ENCODE measurements around the gene ZNF408. TPM values are rescaled to one million over a fixed set of nuclear protein-coding genes. Genes with fewer than 3 reads are reported as not detected.
A peak's percentile ranks its signal among the peaks of the same experiment; 100 is the strongest.
"Not testable (repeated sequence)": the region's sequence is repeated elsewhere in the genome, so short reads cannot be mapped to it uniquely, and the experiment has no call there.

The ZNF408 gene
- polyA plus RNA-seq: 12.4 TPM

DNA sequence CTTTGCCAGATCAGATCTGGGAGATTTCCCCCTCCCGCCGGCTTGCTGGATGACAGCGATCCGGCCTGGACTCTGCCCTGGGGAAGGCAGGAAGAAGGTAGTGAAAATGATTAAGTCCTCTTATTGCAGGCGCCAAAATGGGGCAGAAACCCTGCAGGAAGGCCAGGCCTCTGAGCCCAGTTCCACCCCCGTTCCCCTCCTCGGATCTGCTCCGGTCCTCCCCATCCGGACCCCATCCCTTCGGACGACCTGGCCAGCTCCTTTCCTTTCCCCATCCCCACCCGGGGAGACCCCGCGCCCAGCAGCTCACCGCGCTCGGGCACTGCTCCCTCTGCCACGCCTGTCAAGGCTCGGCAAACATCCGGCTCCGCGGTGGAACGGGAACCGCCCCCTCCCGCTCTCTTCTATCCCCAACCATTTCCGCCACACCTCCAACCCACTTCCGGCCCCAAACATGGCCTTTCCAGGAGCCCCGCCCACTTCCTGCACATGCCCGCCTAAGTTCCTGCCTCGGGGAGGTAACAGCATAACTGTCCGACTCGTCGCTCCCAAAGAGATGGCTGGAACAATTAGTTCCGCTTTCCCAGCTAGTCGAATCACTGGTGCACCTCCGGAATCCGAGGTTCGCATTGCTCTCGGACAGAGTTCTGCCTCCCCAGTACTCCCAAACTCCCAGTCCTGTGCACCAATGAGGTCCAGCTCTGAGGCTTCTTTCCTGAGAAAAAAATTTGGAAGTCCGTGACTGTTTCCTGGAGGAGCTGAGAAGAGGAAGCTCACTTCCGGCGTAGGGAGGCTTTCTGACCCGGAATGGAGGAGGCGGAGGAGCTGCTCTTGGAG, at the start of gene ZNF408, which contains the start of gene ARHGAP1:
TSS of gene ZNF408 (plus strand) at position 791 of the 837 bp plus-strand sequence. CDS start at position 808, 17 bp downstream.
TSS of gene ARHGAP1 (minus strand) at position 379 of the 837 bp plus-strand sequence. CDS start 4,512 bp downstream, outside the sequence.
- Mint-ChIP-seq H3K4me3 (peak within 1 kb of the TSS; percentile 94 to 100 (median 98)), H3K27me3 (no peaks in the 10 kb centered on the region), H3K36me3 (peaks cover 3% of the 10 kb centered on the region), H3K4me1 (peaks cover 29 to 33% (median 29%) of the 10 kb centered on the region in 3 donors), H3K9me3 (no peaks in the 10 kb centered on the region), H3K27ac (peak within 1 kb of the TSS; percentile 72 to 99 (median 95))

DNA sequence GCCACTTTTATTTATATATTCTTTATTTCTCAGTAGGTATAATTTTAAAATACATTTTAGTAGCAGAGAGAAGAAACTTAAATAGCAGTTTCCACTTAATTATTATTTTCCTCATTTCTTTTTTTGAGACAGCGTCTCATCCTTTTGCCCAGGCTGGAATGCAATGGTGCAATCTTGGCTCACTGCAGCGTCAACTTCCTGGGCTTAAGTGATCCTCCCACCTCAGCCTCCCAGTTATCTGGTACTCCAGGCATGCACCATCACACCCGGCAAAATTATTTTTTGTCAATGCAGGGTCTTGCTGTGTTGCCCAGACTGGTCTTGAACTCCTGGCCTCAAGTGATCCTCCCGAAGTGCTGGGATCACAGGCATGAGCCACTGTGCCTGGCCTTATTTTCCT, 45.2 kb upstream of the ZNF408 start:
- Mint-ChIP-seq H3K4me3 (no peak overlapping the region), H3K27ac (no peak overlapping the region), H3K4me1 (no peaks in the 10 kb centered on the region), H3K27me3 (no peaks in the 10 kb centered on the region), H3K9me3 (no peaks in the 10 kb centered on the region), H3K36me3 (peaks cover 2% of the 10 kb centered on the region)

- Mint-ChIP-seq H3K36me3 (peaks cover 2% of the 10 kb centered on the region), H3K9me3 (no peaks in the 10 kb centered on the region), H3K27ac (peak overlapping the region in 1 of 3 donors; percentile 31), H3K27me3 (no peaks in the 10 kb centered on the region), H3K4me3 (no peak overlapping the region), H3K4me1 (no peaks in the 10 kb centered on the region)
These were observed 43.6 kb upstream of the ZNF408 start for GRCh38 chr11:46657186-46657585.

DNA sequence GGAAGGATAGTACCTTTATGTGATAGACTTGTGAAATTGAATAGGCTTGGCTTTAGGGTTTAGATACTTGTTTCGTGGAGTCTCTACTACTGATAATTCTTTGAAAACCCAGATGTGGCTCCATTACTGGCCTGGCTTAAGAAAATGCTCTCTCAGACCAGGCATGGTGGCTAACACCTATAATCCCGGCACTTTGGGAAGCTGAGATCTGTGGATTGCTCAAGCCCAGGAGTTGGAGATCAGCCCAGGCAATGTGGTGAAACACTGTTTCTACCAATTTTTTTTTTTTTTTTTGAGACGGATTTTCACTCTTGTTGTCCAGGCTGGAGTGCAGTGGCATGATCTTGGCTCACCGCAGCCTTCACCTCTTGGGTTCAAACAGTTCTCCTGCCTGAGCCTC, 42.6 kb upstream of the ZNF408 start:
- Mint-ChIP-seq H3K4me1 (no peaks in the 10 kb centered on the region), H3K36me3 (peaks cover 2% of the 10 kb centered on the region), H3K4me3 (no peak overlapping the region), H3K27me3 (no peaks in the 10 kb centered on the region), H3K9me3 (no peaks in the 10 kb centered on the region), H3K27ac (no peak overlapping the region)

GRCh38 chr11:46659908-46660307, 40.9 kb upstream of the ZNF408 start:
- no peak overlapping the region for H3K4me3 Mint-ChIP-seq
- no peaks in the 10 kb centered on the region for H3K4me1 Mint-ChIP-seq
- no peak overlapping the region for H3K27ac Mint-ChIP-seq
- no peaks in the 10 kb centered on the region for H3K27me3 Mint-ChIP-seq
- peaks cover 2% of the 10 kb centered on the region for H3K36me3 Mint-ChIP-seq
- H3K9me3 Mint-ChIP-seq: no peaks in the 10 kb centered on the region

- Mint-ChIP-seq H3K4me3 (no peak overlapping the region), H3K4me1 (peaks cover 0 to 2% (median 0%) of the 10 kb centered on the region in 3 donors), H3K36me3 (no peaks in the 10 kb centered on the region), H3K27me3 (no peaks in the 10 kb centered on the region), H3K9me3 (no peaks in the 10 kb centered on the region), H3K27ac (no peak overlapping the region)
These were observed 39.0 kb upstream of the ZNF408 start for GRCh38 chr11:46661836-46662235.

DNA sequence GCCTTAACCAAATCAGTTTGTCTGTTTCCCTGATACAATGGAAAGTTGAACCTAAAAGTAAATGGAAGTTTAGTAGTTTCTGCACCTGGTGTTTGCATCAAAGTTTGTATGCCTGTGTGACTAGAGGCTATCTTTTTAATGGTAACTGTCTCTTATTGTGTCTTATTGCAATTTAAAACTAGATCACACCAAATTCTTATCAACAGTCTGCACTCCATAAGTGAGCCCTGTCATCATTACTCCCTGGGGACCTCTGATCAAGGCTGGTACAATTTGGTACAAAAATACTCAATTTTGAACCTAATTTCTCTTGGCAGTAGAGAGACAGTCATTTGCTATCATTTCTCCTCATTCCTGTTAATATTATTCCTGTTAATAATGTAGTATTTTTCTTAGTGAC, 38.5 kb upstream of the ZNF408 start:
- Mint-ChIP-seq H3K4me1 (peaks cover 0 to 2% (median 0%) of the 10 kb centered on the region in 3 donors), H3K4me3 (no peak overlapping the region), H3K27ac (no peak overlapping the region), H3K9me3 (no peaks in the 10 kb centered on the region), H3K36me3 (no peaks in the 10 kb centered on the region), H3K27me3 (no peaks in the 10 kb centered on the region)

GRCh38 chr11:46663277-46663940, 37.4 kb upstream of the ZNF408 start:
- Mint-ChIP-seq H3K36me3 (no peaks in the 10 kb centered on the region), H3K27me3 (no peaks in the 10 kb centered on the region), H3K27ac (no peak overlapping the region), H3K9me3 (no peaks in the 10 kb centered on the region), H3K4me1 (peaks cover 0 to 2% (median 0%) of the 10 kb centered on the region in 3 donors), H3K4me3 (no peak overlapping the region)

GRCh38 chr11:46664612-46665011, 36.2 kb upstream of the ZNF408 start:
- Mint-ChIP-seq H3K4me1 (peaks cover 0 to 2% (median 0%) of the 10 kb centered on the region in 3 donors), H3K27ac (no peak overlapping the region), H3K4me3 (no peak overlapping the region), H3K9me3 (no peaks in the 10 kb centered on the region), H3K36me3 (peaks cover 2% of the 10 kb centered on the region), H3K27me3 (no peaks in the 10 kb centered on the region)

- Mint-ChIP-seq H3K4me1 (peaks cover 0 to 2% (median 0%) of the 10 kb centered on the region in 3 donors), H3K36me3 (peaks cover 2% of the 10 kb centered on the region)
These were observed 35.5 kb upstream of the ZNF408 start for GRCh38 chr11:46665356-46665755.

DNA sequence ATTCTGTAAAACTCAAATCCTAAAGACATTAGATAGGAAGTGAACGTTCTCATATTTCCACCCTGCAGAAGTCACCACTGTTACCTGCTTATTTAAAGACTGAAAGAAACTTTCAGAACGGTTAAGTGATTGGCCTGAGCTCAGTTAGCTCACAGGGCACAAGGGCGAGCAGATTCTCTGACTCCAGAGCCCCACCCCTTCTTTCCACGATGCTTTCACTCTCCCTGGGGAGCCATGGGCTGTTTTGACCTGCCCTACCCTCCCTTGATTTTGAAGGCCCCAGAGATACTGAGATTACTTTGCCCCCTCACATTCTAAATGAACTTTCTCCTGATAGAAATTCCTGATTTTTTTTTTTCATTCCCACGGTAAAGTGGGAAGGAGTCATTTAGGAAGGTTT, 34.3 kb upstream of the ZNF408 start:
- H3K27ac Mint-ChIP-seq: peak overlapping the region in 1 of 3 donors; percentile 39
- no peak overlapping the region for H3K4me3 Mint-ChIP-seq

More at GRCh38 chr11:46665356-46665755, 35.5 kb upstream of the ZNF408 start:
- H3K4me3 Mint-ChIP-seq: no peak overlapping the region
- no peaks in the 10 kb centered on the region for H3K27me3 Mint-ChIP-seq
- H3K27ac Mint-ChIP-seq: no peak overlapping the region
- no peaks in the 10 kb centered on the region for H3K9me3 Mint-ChIP-seq

DNA sequence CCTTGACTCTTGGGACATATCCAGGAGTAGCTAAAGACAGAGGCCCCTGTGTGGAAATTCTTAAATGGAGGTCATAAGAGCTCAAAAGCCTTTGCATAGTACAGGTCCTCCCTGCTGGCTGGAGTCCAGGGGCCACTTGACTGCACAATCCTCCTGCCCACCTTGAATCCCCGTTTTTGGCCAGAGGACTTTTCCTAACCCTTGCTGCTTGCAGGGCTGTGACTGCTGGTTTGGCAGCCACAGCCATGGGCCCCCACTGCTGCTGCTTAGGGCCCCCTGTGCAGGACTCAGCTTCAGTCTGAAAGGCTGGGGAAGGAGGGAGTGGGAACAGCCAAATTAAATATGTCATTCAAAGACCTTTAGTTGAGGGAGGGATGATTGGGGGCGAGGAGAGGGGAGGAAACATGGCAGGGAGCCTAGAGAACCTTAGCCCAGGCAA, 33.8 kb upstream of the ZNF408 start:
- H3K27me3 Mint-ChIP-seq: no peaks in the 10 kb centered on the region
- no peaks in the 10 kb centered on the region for H3K9me3 Mint-ChIP-seq
- H3K4me1 Mint-ChIP-seq: peaks cover 0 to 5% (median 2%) of the 10 kb centered on the region in 3 donors
- H3K27ac Mint-ChIP-seq: no peak overlapping the region
- H3K36me3 Mint-ChIP-seq: peaks cover 2% of the 10 kb centered on the region
- no peak overlapping the region for H3K4me3 Mint-ChIP-seq

More for the DNA sequence above, 34.3 kb upstream of the ZNF408 start:
- peaks cover 2% of the 10 kb centered on the region for H3K36me3 Mint-ChIP-seq
- H3K27me3 Mint-ChIP-seq: no peaks in the 10 kb centered on the region
- no peaks in the 10 kb centered on the region for H3K9me3 Mint-ChIP-seq
- H3K4me1 Mint-ChIP-seq: peaks cover 0 to 5% (median 2%) of the 10 kb centered on the region in 3 donors

GRCh38 chr11:46668480-46669085, 32.2 kb upstream of the ZNF408 start:
- Mint-ChIP-seq H3K27ac (peak overlapping the region in 1 of 3 donors; percentile 83), H3K27me3 (no peaks in the 10 kb centered on the region), H3K4me1 (peaks cover 0 to 5% (median 2%) of the 10 kb centered on the region in 3 donors)

DNA sequence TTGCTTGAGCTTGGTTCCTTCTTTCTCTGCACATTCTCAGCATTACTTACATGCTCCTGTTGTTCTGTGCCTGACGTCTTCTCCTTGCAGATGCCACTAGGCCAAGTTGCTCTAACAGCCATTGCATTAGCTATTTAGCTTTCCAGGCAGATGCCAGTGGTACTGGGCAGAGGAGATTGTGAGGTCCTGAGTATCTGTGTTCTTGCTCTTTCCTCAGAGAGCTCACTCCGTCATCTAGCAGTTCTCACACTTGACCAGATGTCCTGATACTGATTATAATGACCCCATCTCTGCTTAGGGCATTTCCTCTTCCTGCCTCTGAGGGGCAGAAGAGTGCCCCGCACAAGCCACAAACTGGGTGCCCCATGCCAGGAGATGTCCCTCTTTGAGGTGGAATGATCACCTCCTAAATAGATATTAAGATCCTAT, 31.1 kb upstream of the ZNF408 start:
- H3K9me3 Mint-ChIP-seq: no peaks in the 10 kb centered on the region
- H3K36me3 Mint-ChIP-seq: peaks cover 4% of the 10 kb centered on the region
- H3K4me1 Mint-ChIP-seq: peaks cover 4 to 9% (median 7%) of the 10 kb centered on the region in 3 donors
- no peak overlapping the region for H3K27ac Mint-ChIP-seq
- no peaks in the 10 kb centered on the region for H3K27me3 Mint-ChIP-seq
- no peak overlapping the region for H3K4me3 Mint-ChIP-seq

More at GRCh38 chr11:46668480-46669085, 32.2 kb upstream of the ZNF408 start:
- H3K9me3 Mint-ChIP-seq: no peaks in the 10 kb centered on the region
- no peak overlapping the region for H3K4me3 Mint-ChIP-seq
- H3K36me3 Mint-ChIP-seq: peaks cover 4% of the 10 kb centered on the region

DNA sequence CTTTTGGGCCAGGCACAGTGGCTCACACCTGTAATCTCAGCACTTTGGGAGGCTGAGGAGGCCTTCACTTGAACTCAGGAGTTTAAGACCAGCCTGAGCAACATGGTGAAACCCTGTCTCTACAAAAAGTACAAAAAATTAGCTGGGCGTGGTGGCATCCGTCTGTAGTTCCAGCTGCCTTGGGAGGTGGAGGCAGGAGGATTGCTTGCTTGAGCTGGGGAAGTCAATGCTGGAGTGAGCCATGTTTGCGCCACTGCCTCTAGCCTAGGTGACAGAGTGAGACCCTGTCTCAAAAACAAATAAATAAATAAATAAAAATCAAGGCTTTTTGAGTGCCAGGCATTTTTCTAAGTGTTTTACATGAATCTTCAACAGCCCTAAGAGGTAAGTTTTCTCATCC, 30.3 kb upstream of the ZNF408 start:
- not testable (repeated sequence) for H3K27me3 Mint-ChIP-seq, H3K36me3 Mint-ChIP-seq, H3K9me3 Mint-ChIP-seq

More for the DNA sequence above, 30.3 kb upstream of the ZNF408 start:
- Mint-ChIP-seq H3K27ac (peak overlapping the region in 2 of 3 donors; percentile 67 to 76), H3K4me1 (peaks cover 8 to 12% (median 11%) of the 10 kb centered on the region in 3 donors)
- H3K4me3 Mint-ChIP-seq: not testable (repeated sequence)

Data from IgD-negative memory B cell (primary cell).